ENCODE data around the gene SLC39A10.

DNA sequence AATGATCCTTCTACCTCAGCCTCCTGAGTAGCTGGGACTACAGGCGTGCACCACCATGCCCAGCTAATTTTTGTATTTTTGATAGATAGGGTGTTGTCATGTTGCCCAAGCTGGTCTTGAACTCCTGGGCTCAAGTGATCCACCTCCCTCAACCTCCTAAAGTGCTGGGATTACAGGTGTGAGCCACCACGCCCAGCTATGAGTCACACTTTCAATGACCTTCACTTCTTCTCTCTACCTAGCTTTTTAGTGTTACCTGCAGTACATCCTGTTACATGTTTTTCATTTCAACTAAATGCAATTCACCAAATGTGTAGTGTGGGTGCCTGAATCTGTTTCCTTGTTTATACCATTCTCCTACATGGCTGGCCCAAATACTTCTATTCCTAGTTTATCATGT lies 64.0 kb downstream of the SLC39A10 start:
- TF ChIP-seq EP300 (IDR thresholded peaks at IDR 0.05), result no peak
- TF ChIP-seq CTCF (IDR thresholded peaks at IDR 0.05), result no peak
